Activated naive CD8-positive, alpha-beta T cell treated with anti-CD3 and anti-CD28 coated beads for 36 hours (primary cell): ENCODE data around the gene MGAT4B. TPM values are rescaled to one million over a fixed set of nuclear protein-coding genes. Genes with fewer than 3 reads are reported as not detected.

Source experiments
- DNase-seq: peaks from one replicate; pipeline ENCODE4 v3.0.0; 2021
- H3K27ac Mint-ChIP-seq: one replicate; pipeline ENCODE4 v1.8.0; 2022; ENCODE audit warnings: mild to moderate bottlenecking, moderate library complexity, mixed read lengths
- H3K27me3 Mint-ChIP-seq: one replicate; pipeline ENCODE4 v1.8.0; 2022; ENCODE audit warnings: mild to moderate bottlenecking, mixed read lengths
- H3K36me3 Mint-ChIP-seq: one replicate; pipeline ENCODE4 v1.8.0; 2021; ENCODE audit warnings: mild to moderate bottlenecking, mixed read lengths
- H3K4me1 Mint-ChIP-seq: one replicate; pipeline ENCODE4 v1.8.0; 2021; ENCODE audit warnings: mixed read lengths
- H3K4me3 Mint-ChIP-seq: one replicate; pipeline ENCODE4 v1.8.0; 2022; ENCODE audit warnings: mild to moderate bottlenecking, moderate library complexity, mixed read lengths
- H3K9me3 Mint-ChIP-seq: one replicate; pipeline ENCODE4 v1.8.0; 2022; ENCODE audit warnings: mixed read lengths
- total RNA-seq, 2 experiments: library from RNA; stranded (reverse); gene quantifications; one replicate each; pipeline ENCODE4 v1.2.3, GENCODE V29; 2021

The MGAT4B gene
- total RNA-seq, 2 experiments from 2014 or later = 67.9 to 71.5 TPM

GRCh38 chr5:179820127-179820482, 13.4 kb upstream of the MGAT4B start:
- H3K4me1 Mint-ChIP-seq = peaks cover 42% of the 10 kb centered on the region
- peak overlapping the region; percentile 77 for H3K4me3 Mint-ChIP-seq
- no peak for DNase-seq
- peaks cover 6% of the 10 kb centered on the region for H3K27me3 Mint-ChIP-seq
- H3K9me3 Mint-ChIP-seq = no peaks in the 10 kb centered on the region
- peaks cover 20% of the 10 kb centered on the region for H3K36me3 Mint-ChIP-seq
- peak overlapping the region; percentile 91 for H3K27ac Mint-ChIP-seq

GRCh38 chr5:179819296-179820126, 12.8 kb upstream of the MGAT4B start:
- H3K4me1 Mint-ChIP-seq = peaks cover 36% of the 10 kb centered on the region
- H3K4me3 Mint-ChIP-seq = peak overlapping the region; percentile 77
- peak; percentile 66 for DNase-seq
- peaks cover 6% of the 10 kb centered on the region for H3K27me3 Mint-ChIP-seq
- H3K27ac Mint-ChIP-seq = peak overlapping the region; percentile 91
- H3K9me3 Mint-ChIP-seq = no peaks in the 10 kb centered on the region
- peaks cover 17% of the 10 kb centered on the region for H3K36me3 Mint-ChIP-seq

- H3K27me3 Mint-ChIP-seq = peaks cover 6% of the 10 kb centered on the region
- H3K27ac Mint-ChIP-seq = peak overlapping the region; percentile 91
- peak overlapping the region; percentile 76 for H3K4me3 Mint-ChIP-seq
- H3K36me3 Mint-ChIP-seq = peaks cover 17% of the 10 kb centered on the region
- no peaks in the 10 kb centered on the region for H3K9me3 Mint-ChIP-seq
- peak; percentile 93 for DNase-seq
- H3K4me1 Mint-ChIP-seq = peaks cover 36% of the 10 kb centered on the region
Observed at GRCh38 chr5:179818746-179819295, 12.2 kb upstream of the MGAT4B start.

GRCh38 chr5:179817890-179818745, 11.5 kb upstream of the MGAT4B start:
- DNase-seq = no peak
- H3K9me3 Mint-ChIP-seq = no peaks in the 10 kb centered on the region
- H3K36me3 Mint-ChIP-seq = peaks cover 13% of the 10 kb centered on the region
- peaks cover 32% of the 10 kb centered on the region for H3K4me1 Mint-ChIP-seq
- H3K27me3 Mint-ChIP-seq = peaks cover 6% of the 10 kb centered on the region
- H3K4me3 Mint-ChIP-seq = peak overlapping the region; percentile 76
- peak overlapping the region; percentile 81 for H3K27ac Mint-ChIP-seq

- no peaks in the 10 kb centered on the region for H3K9me3 Mint-ChIP-seq
- H3K27me3 Mint-ChIP-seq = peaks cover 6% of the 10 kb centered on the region
- H3K4me3 Mint-ChIP-seq = peak overlapping the region; percentile 18
- no peak overlapping the region for H3K27ac Mint-ChIP-seq
- H3K4me1 Mint-ChIP-seq = peaks cover 26% of the 10 kb centered on the region
- peaks cover 12% of the 10 kb centered on the region for H3K36me3 Mint-ChIP-seq
- DNase-seq = no peak
Observed at GRCh38 chr5:179817470-179817840, 10.8 kb upstream of the MGAT4B start.

GRCh38 chr5:179816796-179817469, 10.3 kb upstream of the MGAT4B start:
- peak overlapping the region; percentile 18 for H3K4me3 Mint-ChIP-seq
- H3K36me3 Mint-ChIP-seq = peaks cover 11% of the 10 kb centered on the region
- peaks cover 6% of the 10 kb centered on the region for H3K27me3 Mint-ChIP-seq
- H3K9me3 Mint-ChIP-seq = no peaks in the 10 kb centered on the region
- no peak overlapping the region for H3K27ac Mint-ChIP-seq
- peaks cover 21% of the 10 kb centered on the region for H3K4me1 Mint-ChIP-seq
- no peak for DNase-seq

- Mint-ChIP-seq H3K36me3 (peaks cover 15% of the 10 kb centered on the region), H3K4me3 (no peak overlapping the region), H3K4me1 (peaks cover 21% of the 10 kb centered on the region), H3K27ac (no peak overlapping the region), H3K9me3 (no peaks in the 10 kb centered on the region), H3K27me3 (peaks cover 6% of the 10 kb centered on the region)
- DNase-seq = no peak
Observed at GRCh38 chr5:179816401-179816795, 9.7 kb upstream of the MGAT4B start.

- Mint-ChIP-seq H3K4me1 (peaks cover 21% of the 10 kb centered on the region), H3K27me3 (peaks cover 6% of the 10 kb centered on the region), H3K9me3 (no peaks in the 10 kb centered on the region), H3K27ac (no peak overlapping the region), H3K36me3 (peaks cover 22% of the 10 kb centered on the region), H3K4me3 (no peak overlapping the region)
- DNase-seq = no peak
Observed at GRCh38 chr5:179815491-179816249, 9.0 kb upstream of the MGAT4B start.

GRCh38 chr5:179814090-179814489, 7.4 kb upstream of the MGAT4B start:
- Mint-ChIP-seq H3K36me3 (peaks cover 26% of the 10 kb centered on the region), H3K4me1 (peaks cover 11% of the 10 kb centered on the region), H3K27me3 (peaks cover 6% of the 10 kb centered on the region), H3K4me3 (no peak overlapping the region), H3K27ac (no peak overlapping the region), H3K9me3 (no peaks in the 10 kb centered on the region)
- no peak for DNase-seq

GRCh38 chr5:179812997-179813607, 6.4 kb upstream of the MGAT4B start:
- H3K4me3 Mint-ChIP-seq = no peak overlapping the region

GRCh38 chr5:179812135-179812825, 5.6 kb upstream of the MGAT4B start:
- Mint-ChIP-seq H3K9me3 (no peaks in the 10 kb centered on the region), H3K36me3 (peaks cover 26% of the 10 kb centered on the region)

More at GRCh38 chr5:179812997-179813607, 6.4 kb upstream of the MGAT4B start:
- H3K27ac Mint-ChIP-seq = no peak overlapping the region
- no peaks in the 10 kb centered on the region for H3K9me3 Mint-ChIP-seq
- H3K4me1 Mint-ChIP-seq = peaks cover 5% of the 10 kb centered on the region
- H3K36me3 Mint-ChIP-seq = peaks cover 26% of the 10 kb centered on the region
- peaks cover 6% of the 10 kb centered on the region for H3K27me3 Mint-ChIP-seq
- no peak for DNase-seq

GRCh38 chr5:179805529-179806249, 977 bp downstream of the MGAT4B start:
- H3K27me3 Mint-ChIP-seq = no peaks in the 10 kb centered on the region
- peak overlapping the region; percentile 84 for H3K27ac Mint-ChIP-seq
- peaks cover 30% of the 10 kb centered on the region for H3K4me1 Mint-ChIP-seq
- H3K4me3 Mint-ChIP-seq = peak overlapping the region; percentile 91
- peaks cover 10% of the 10 kb centered on the region for H3K36me3 Mint-ChIP-seq
- DNase-seq = peak; percentile 57
- H3K9me3 Mint-ChIP-seq = no peaks in the 10 kb centered on the region

More at GRCh38 chr5:179812135-179812825, 5.6 kb upstream of the MGAT4B start:
- Mint-ChIP-seq H3K27me3 (peaks cover under 1% of the 10 kb centered on the region), H3K27ac (no peak overlapping the region), H3K4me1 (no peaks in the 10 kb centered on the region), H3K4me3 (no peak overlapping the region)
- no peak for DNase-seq

- H3K36me3 Mint-ChIP-seq = peaks cover 7% of the 10 kb centered on the region
- H3K27ac Mint-ChIP-seq = peak overlapping the region; percentile 84
- H3K27me3 Mint-ChIP-seq = no peaks in the 10 kb centered on the region
- no peaks in the 10 kb centered on the region for H3K9me3 Mint-ChIP-seq
- H3K4me1 Mint-ChIP-seq = peaks cover 30% of the 10 kb centered on the region
- H3K4me3 Mint-ChIP-seq = peak overlapping the region; percentile 91
- DNase-seq = no peak
Observed at GRCh38 chr5:179805070-179805528, 1.6 kb downstream of the MGAT4B start.
